ENCODE measurements around the gene SCART1.
A peak's percentile ranks its signal among the peaks of the same experiment; 100 is the strongest.
"Not testable (repeated sequence)": the region's sequence is repeated elsewhere in the genome, so short reads cannot be mapped to it uniquely, and the experiment has no call there.

SCART1 gene

GRCh38 chr10:133431888-133432613, 21.7 kb upstream of the SCART1 start:
- not testable (repeated sequence) for DNase-seq (ENCODE audit: low spot score)

- DNase-seq (ENCODE audit: low spot score): not testable (repeated sequence)
These were observed 21.0 kb upstream of the SCART1 start for GRCh38 chr10:133432789-133433188.

- DNase-seq (ENCODE audit: low spot score): peak; percentile 71
These were observed 15.0 kb upstream of the SCART1 start for GRCh38 chr10:133438711-133439273.

- DNase-seq (ENCODE audit: low spot score): no peak
These were observed 14.0 kb upstream of the SCART1 start for GRCh38 chr10:133439517-133440461.

GRCh38 chr10:133440633-133441285, 13.0 kb upstream of the SCART1 start:
- no peak for DNase-seq (ENCODE audit: low spot score)

- not testable (repeated sequence) for DNase-seq (ENCODE audit: low spot score)
These were observed 12.4 kb upstream of the SCART1 start for GRCh38 chr10:133441356-133441755.

- no peak for DNase-seq (ENCODE audit: low spot score)
These were observed 12.0 kb upstream of the SCART1 start for GRCh38 chr10:133441780-133442179.

- DNase-seq (ENCODE audit: low spot score): peak; percentile 34
These were observed 11.4 kb upstream of the SCART1 start for GRCh38 chr10:133442191-133442966.

GRCh38 chr10:133442967-133443924, 10.5 kb upstream of the SCART1 start:
- no peak for DNase-seq (ENCODE audit: low spot score)

GRCh38 chr10:133444342-133445267, 9.1 kb upstream of the SCART1 start:
- DNase-seq (ENCODE audit: low spot score): no peak

- DNase-seq (ENCODE audit: low spot score): no peak
These were observed 8.4 kb upstream of the SCART1 start for GRCh38 chr10:133445268-133445732.

- DNase-seq (ENCODE audit: low spot score): no peak
These were observed 7.7 kb upstream of the SCART1 start for GRCh38 chr10:133445751-133446708.

- no peak for DNase-seq (ENCODE audit: low spot score)
These were observed 6.8 kb upstream of the SCART1 start for GRCh38 chr10:133446979-133447378.

- no peak for DNase-seq (ENCODE audit: low spot score)
These were observed 5.6 kb upstream of the SCART1 start for GRCh38 chr10:133448120-133448519.

- DNase-seq (ENCODE audit: low spot score): no peak
These were observed 2.4 kb upstream of the SCART1 start for GRCh38 chr10:133451346-133451745.

- DNase-seq (ENCODE audit: low spot score): no peak
These were observed 1.3 kb upstream of the SCART1 start for GRCh38 chr10:133452453-133452852.

GRCh38 chr10:133454204-133454893, 604 bp downstream of the SCART1 start:
- DNase-seq (ENCODE audit: low spot score): no peak
